T-helper 1 cell treated with Interleukin-12 subunit alpha and Interleukin-12 subunit beta and Interleukin-4 antibody, amounts not matched to agents 30 μg/mL and 1 μg/mL, for 36 hours (primary cell): ENCODE results near the gene PRADC1.

Experiments
- H3K27ac Mint-ChIP-seq: one replicate; pipeline ENCODE4 v1.8.0; 2021; ENCODE audit warnings: mild to moderate bottlenecking, mixed read lengths
- H3K27me3 Mint-ChIP-seq: one replicate; pipeline ENCODE4 v1.8.0; 2021; ENCODE audit warnings: low read depth, mixed read lengths
- H3K36me3 Mint-ChIP-seq: one replicate; pipeline ENCODE4 v1.8.0; 2021; ENCODE audit warnings: low read depth, mixed read lengths
- H3K4me1 Mint-ChIP-seq: one replicate; pipeline ENCODE4 v1.8.0; 2021; ENCODE audit warnings: low read depth, mixed read lengths
- H3K4me3 Mint-ChIP-seq: one replicate; pipeline ENCODE4 v1.8.0; 2021; ENCODE audit warnings: mild to moderate bottlenecking, moderate library complexity, mixed read lengths
- H3K9me3 Mint-ChIP-seq: one replicate; pipeline ENCODE4 v1.8.0; 2021; ENCODE audit warnings: mixed read lengths

Gene PRADC1

GRCh38 chr2:73254343-73255006 is 21.4 kb upstream of the PRADC1 start:
- Mint-ChIP-seq H3K4me3 (no peak overlapping the region), H3K36me3 (peaks cover 21% of the 10 kb centered on the region), H3K27ac (no peak overlapping the region), H3K4me1 (no peaks in the 10 kb centered on the region), H3K9me3 (no peaks in the 10 kb centered on the region), H3K27me3 (no peaks in the 10 kb centered on the region)

DNA sequence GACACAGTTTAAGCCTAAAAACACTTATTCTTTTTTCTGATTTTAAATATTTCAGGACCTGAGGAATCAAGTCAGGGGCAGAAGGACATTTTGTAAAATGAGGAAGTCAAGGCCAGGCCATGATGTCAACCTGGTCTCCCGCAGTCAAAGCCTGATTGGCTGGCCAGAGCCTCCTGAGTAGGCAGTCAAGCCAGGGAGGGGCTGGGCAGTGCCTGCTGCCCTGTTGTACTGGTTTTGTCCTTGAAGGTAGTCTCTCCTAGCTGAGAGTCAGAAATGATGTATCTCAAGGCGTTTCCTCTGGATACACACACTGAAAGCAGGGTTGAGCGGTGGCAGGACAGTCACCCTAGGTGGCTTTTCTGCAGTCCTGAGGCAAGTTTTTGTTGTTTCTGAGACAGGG is 20.9 kb upstream of the PRADC1 start:
- Mint-ChIP-seq H3K27me3 (no peaks in the 10 kb centered on the region), H3K4me3 (no peak overlapping the region), H3K9me3 (no peaks in the 10 kb centered on the region), H3K27ac (no peak overlapping the region), H3K4me1 (no peaks in the 10 kb centered on the region), H3K36me3 (peaks cover 25% of the 10 kb centered on the region)

DNA sequence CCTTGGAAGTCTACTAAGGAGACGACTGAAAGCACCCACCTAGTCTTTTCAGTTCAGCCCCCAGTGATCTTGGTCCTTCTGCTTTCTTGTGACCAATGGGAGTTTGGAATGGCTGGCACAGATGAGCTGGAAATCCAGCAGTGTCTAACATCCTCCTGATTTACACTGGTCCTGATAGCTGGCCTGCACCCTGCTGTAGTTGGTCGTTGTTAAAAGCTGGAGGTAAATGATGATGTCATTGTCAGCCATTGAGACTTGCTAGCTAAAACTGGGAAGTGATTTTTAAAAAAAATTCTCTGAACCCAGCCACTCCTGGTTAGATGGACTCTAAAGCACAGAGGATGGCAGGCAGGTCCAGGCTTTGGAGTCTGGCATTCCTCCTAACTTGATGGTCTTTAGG is 20.4 kb upstream of the PRADC1 start:
- Mint-ChIP-seq H3K4me3 (no peak overlapping the region), H3K36me3 (peaks cover 29% of the 10 kb centered on the region), H3K27me3 (no peaks in the 10 kb centered on the region), H3K4me1 (no peaks in the 10 kb centered on the region), H3K27ac (no peak overlapping the region), H3K9me3 (no peaks in the 10 kb centered on the region)

DNA sequence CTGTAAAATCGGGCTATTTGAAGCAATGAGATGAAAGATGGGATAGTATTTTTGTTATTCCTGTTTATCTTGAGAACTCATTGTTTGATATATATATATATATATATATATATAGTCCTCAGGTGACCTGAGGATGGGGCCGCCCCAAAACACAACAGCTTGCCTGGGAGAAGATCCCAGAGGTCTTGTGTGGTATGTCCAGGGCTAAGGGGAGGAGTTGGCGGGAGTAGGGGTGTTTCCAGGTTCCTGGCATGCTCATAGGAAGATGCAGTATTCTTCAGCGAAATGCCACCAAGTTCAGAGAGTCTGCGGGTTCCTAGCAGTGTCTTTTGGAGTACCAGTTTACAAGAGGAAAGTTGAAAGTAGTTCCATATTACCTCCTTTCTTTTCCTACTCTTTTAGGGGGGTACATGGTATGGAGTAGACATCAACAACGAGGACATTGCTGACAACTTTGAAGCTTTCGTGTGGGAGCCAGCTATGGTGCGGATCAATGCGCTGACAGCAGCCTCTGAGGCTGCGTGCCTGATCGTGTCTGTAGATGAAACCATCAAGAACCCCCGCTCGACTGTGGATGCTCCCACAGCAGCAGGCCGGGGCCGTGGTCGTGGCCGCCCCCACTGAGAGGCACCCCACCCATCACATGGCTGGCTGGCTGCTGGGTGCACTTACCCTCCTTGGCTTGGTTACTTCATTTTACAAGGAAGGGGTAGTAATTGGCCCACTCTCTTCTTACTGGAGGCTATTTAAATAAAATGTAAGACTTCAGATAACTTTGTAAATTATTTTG is 19.4 kb upstream of the PRADC1 start:
- no peaks in the 10 kb centered on the region for H3K9me3 Mint-ChIP-seq
- no peaks in the 10 kb centered on the region for H3K4me1 Mint-ChIP-seq
- H3K4me3 Mint-ChIP-seq, result no peak overlapping the region
- H3K27ac Mint-ChIP-seq, result no peak overlapping the region
- H3K27me3 Mint-ChIP-seq, result no peaks in the 10 kb centered on the region
- H3K36me3 Mint-ChIP-seq, result peaks cover 32% of the 10 kb centered on the region

- H3K4me1 Mint-ChIP-seq, result peaks cover 3% of the 10 kb centered on the region
- peaks cover 42% of the 10 kb centered on the region for H3K36me3 Mint-ChIP-seq
- H3K27me3 Mint-ChIP-seq, result no peaks in the 10 kb centered on the region
- H3K4me3 Mint-ChIP-seq, result no peak overlapping the region
- no peaks in the 10 kb centered on the region for H3K9me3 Mint-ChIP-seq
- H3K27ac Mint-ChIP-seq, result no peak overlapping the region
Observed at GRCh38 chr2:73250872-73251846, 18.1 kb upstream of the PRADC1 start.

DNA sequence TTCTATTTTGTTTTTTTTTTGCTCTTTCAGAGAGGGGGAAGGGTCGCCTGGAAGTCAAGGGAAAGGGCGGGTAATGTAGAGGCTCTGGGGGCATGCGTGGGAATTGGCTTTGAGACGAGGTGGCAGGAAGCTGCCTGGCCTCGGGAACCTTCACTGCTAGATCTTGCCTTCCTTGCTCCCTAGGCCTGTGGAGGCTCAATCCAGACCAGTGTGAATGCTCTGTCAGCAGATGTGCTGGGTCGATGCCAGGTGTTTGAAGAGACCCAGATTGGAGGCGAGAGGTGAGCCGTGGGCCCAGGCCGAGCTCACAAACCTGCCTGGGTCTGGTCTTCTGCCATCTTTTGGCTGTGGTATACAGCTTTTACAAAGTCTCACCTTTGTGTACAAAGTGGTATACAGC is 16.6 kb upstream of the PRADC1 start:
- Mint-ChIP-seq H3K27ac (no peak overlapping the region), H3K9me3 (no peaks in the 10 kb centered on the region), H3K4me1 (peaks cover 7% of the 10 kb centered on the region), H3K4me3 (no peak overlapping the region), H3K27me3 (no peaks in the 10 kb centered on the region), H3K36me3 (peaks cover 52% of the 10 kb centered on the region)

- H3K4me3 Mint-ChIP-seq, result no peak overlapping the region
- no peaks in the 10 kb centered on the region for H3K27me3 Mint-ChIP-seq
- H3K4me1 Mint-ChIP-seq, result peaks cover 12% of the 10 kb centered on the region
- H3K36me3 Mint-ChIP-seq, result peaks cover 57% of the 10 kb centered on the region
- H3K27ac Mint-ChIP-seq, result no peak overlapping the region
- H3K9me3 Mint-ChIP-seq, result no peaks in the 10 kb centered on the region
Observed at GRCh38 chr2:73246850-73247249, 13.8 kb upstream of the PRADC1 start.

- peak overlapping the region; percentile 22 for H3K27ac Mint-ChIP-seq
- H3K4me1 Mint-ChIP-seq, result peaks cover 12% of the 10 kb centered on the region
- no peaks in the 10 kb centered on the region for H3K9me3 Mint-ChIP-seq
- no peaks in the 10 kb centered on the region for H3K27me3 Mint-ChIP-seq
- H3K36me3 Mint-ChIP-seq, result peaks cover 46% of the 10 kb centered on the region
- H3K4me3 Mint-ChIP-seq, result no peak overlapping the region
Observed at GRCh38 chr2:73244580-73244979, 11.5 kb upstream of the PRADC1 start.

GRCh38 chr2:73243884-73244570 is 11.0 kb upstream of the PRADC1 start:
- peaks cover 41% of the 10 kb centered on the region for H3K36me3 Mint-ChIP-seq
- H3K27me3 Mint-ChIP-seq, result no peaks in the 10 kb centered on the region
- no peaks in the 10 kb centered on the region for H3K9me3 Mint-ChIP-seq
- H3K27ac Mint-ChIP-seq, result peak overlapping the region; percentile 55
- H3K4me3 Mint-ChIP-seq, result no peak overlapping the region
- peaks cover 16% of the 10 kb centered on the region for H3K4me1 Mint-ChIP-seq

GRCh38 chr2:73239776-73240175 is 6.7 kb upstream of the PRADC1 start:
- Mint-ChIP-seq H3K36me3 (peaks cover 25% of the 10 kb centered on the region), H3K4me1 (peaks cover 38% of the 10 kb centered on the region), H3K9me3 (no peaks in the 10 kb centered on the region), H3K4me3 (no peak overlapping the region), H3K27ac (no peak overlapping the region), H3K27me3 (no peaks in the 10 kb centered on the region)

DNA sequence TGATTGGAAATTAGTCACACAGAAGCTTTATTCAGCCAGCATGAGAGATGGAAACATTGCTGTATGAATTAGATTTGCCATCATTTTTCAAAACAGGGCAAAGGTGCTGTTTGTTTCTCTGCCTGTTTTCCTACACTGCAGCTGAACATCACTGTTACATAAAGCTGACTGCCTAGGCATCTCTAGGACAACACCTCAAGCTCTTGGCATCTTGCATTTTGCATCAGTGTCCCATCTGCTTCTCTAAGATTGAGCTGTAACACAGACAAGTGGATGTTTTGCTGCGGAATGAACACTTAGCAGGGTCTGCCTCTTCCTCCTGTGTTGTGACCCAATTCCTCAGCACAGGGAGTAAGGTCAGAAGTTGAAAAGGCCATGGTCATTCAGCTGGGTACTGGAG is 5.9 kb upstream of the PRADC1 start:
- H3K4me3 Mint-ChIP-seq, result no peak overlapping the region
- peaks cover 36% of the 10 kb centered on the region for H3K4me1 Mint-ChIP-seq
- no peak overlapping the region for H3K27ac Mint-ChIP-seq
- peaks cover 18% of the 10 kb centered on the region for H3K36me3 Mint-ChIP-seq
- H3K9me3 Mint-ChIP-seq, result no peaks in the 10 kb centered on the region
- H3K27me3 Mint-ChIP-seq, result no peaks in the 10 kb centered on the region

- H3K27ac Mint-ChIP-seq, result no peak overlapping the region
Observed at GRCh38 chr2:73238149-73238548, 5.1 kb upstream of the PRADC1 start.

GRCh38 chr2:73237168-73237567 is 4.1 kb upstream of the PRADC1 start:
- no peaks in the 10 kb centered on the region for H3K9me3 Mint-ChIP-seq
- H3K27me3 Mint-ChIP-seq, result no peaks in the 10 kb centered on the region
- no peak overlapping the region for H3K4me3 Mint-ChIP-seq
- H3K27ac Mint-ChIP-seq, result peak overlapping the region; percentile 28
- H3K4me1 Mint-ChIP-seq, result peaks cover 39% of the 10 kb centered on the region
- H3K36me3 Mint-ChIP-seq, result peaks cover 12% of the 10 kb centered on the region

More at GRCh38 chr2:73238149-73238548, 5.1 kb upstream of the PRADC1 start:
- Mint-ChIP-seq H3K27me3 (no peaks in the 10 kb centered on the region), H3K4me3 (no peak overlapping the region), H3K4me1 (peaks cover 37% of the 10 kb centered on the region), H3K36me3 (peaks cover 14% of the 10 kb centered on the region), H3K9me3 (no peaks in the 10 kb centered on the region)
